ENCODE results near the gene PEX5.

PEX5 gene

GRCh38 chr12:7189398-7190267, at the start of gene PEX5:
Gene PEX5 (plus strand): TSS chr12:7189686. CDS start chr12:7190378, 692 bp downstream.
- DNase-seq: peak; percentile 64

GRCh38 chr12:7141351-7142005, 48.0 kb upstream of the PEX5 start:
- no peak for DNase-seq

DNA sequence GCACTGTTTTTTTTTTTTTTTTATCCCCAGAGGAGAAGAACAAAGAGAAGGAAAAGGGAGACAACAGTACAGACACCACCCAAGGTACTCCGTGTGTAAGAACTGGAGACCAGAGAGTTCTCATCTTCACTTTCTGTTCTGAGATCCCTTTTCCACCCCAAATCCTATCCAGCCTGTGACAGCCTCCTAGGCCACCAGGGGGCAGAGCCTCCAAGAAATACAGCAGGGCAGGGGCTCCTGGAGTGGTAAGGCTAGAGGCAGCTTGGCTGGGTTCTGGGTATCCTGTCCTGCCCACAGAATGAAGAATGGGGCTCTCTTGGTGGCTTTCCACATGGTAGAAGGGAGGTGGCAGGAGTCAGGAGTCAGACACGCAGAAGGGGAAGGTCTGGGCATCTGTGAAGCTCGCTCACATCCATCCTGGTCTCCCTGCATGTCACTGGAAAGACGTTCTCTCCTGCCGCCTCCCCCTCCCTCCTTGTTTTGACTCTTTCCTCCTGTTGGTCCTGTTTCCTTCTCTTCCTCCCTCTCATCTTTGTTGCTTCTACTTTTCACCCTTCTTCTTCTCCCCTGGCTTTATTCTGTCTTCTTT, 47.3 kb upstream of the PEX5 start:
- DNase-seq: no peak

GRCh38 chr12:7142809-7143465, 46.5 kb upstream of the PEX5 start:
- DNase-seq: no peak

DNA sequence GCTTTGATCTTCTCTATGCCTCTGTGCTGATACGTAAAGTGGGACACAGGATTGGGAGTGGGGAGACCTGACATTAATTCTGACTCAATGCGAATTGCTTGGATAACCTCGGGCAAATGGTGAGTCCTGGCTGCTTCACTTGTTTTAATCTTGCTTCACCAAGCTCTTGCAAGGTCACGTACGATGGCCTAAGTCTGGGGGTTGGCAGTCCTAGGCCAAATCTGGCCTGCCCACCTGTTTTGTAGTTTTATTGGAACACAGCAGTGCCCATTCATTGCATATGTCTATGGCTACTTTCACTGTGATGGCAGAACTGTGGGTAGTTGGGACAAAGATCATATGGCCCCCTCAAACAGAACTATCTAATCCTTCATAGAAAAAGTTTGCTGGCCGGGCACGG, 45.9 kb upstream of the PEX5 start:
- DNase-seq: no peak

GRCh38 chr12:7144414-7145120, 44.9 kb upstream of the PEX5 start:
- peak; percentile 5 for DNase-seq

- DNase-seq: no peak
These were observed 43.8 kb upstream of the PEX5 start for GRCh38 chr12:7145671-7146070.

DNA sequence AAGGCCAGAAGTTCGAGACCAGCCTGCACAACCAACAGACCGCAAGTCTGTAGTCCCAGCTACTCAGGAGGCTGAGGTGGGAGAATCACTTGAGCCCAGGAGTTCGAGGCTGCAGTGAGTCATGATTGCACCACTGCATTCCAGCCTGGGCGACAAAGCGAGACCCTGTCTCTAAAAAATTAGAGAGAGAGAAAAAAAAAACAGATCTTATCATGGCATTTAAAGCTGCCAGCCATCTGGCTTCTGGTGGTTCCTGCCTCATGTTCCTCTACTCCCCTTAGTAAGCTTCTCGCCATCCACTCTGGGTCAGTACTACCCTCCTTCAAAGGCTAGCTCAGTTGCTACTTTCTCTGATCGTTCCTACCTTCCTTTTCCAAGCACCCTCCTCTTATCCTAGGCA, 43.3 kb upstream of the PEX5 start:
- no peak for DNase-seq

DNA sequence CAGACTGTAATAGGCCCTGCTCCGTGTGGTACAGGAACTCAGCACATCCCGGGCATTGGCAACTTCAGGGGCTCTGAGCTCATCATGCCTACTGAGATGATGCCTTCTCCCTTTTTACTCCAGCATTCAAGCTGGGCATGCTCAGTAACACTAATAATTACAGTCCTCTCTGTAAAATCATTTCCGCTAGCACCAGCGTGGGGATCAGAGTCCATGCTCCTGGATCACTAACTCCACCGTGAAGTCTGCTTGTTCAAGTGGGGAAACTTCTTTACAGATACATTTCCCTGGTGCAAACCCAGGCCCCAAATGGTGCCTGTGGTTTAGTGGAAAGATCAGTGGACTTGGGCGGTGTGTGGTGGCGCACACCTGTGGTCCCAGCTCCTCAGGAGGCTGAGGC, 42.6 kb upstream of the PEX5 start:
- DNase-seq: no peak

DNA sequence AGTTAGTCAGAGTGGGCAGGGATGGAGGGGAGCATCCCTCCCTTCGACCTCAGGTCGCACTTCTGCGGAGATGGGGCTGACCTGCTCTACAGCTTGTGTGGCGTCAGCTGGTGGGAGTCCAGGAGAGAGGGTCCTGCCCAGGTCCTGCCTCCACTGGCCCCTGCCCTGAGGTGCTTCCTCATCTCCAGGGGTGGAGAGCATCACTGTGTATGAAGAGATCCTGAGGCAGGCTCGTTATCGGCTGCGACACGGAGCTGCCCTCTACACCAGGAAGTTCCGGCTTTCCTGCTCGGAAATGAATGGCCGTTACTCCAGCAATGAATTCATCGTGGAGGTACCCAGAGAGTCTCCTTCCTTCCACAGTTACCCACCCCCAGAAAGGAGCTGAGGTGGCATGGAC, 39.1 kb upstream of the PEX5 start:
- no peak for DNase-seq

- DNase-seq: no peak
These were observed 38.6 kb upstream of the PEX5 start for GRCh38 chr12:7150841-7151240.

- no peak for DNase-seq
These were observed 38.0 kb upstream of the PEX5 start for GRCh38 chr12:7151532-7151931.

DNA sequence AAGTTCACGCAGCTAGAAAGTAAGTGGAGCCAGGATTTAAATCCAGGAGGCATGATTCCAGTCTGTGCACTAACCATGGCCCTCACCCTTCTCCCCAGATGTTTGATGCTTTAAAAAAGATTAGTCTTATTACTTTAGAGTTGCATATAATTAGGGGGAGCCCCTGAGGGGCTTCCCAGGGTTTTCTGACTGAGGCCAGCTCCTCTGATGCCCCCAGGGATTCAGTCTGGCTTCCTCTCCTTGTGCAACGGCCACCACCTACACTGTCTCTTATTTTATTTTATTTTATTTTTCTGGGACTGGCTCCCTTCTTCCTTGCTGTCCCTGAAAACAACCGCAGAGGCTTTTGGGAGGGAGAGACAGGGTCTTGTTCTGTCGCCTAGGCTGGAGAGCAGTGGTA, 36.7 kb upstream of the PEX5 start:
- DNase-seq: no peak

DNA sequence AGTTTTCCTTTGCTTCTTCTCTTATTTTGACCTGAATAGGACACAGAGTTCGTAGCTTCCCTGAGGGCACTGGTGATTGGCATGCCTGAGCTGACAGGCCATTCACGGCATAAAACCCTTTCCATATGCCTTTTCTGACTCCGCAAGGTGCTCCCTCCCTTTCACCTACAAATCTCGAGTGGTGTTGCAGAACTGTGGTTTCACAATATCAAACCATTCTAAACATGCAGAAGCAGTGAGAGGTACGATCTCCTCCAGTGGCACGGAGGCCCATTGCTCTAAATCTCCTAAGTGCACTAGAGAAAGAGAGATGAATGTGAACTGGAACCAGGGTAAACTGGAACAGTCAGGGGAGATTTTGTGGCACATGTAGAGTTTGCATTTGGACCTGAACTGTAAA, 35.4 kb upstream of the PEX5 start:
- DNase-seq: no peak

DNA sequence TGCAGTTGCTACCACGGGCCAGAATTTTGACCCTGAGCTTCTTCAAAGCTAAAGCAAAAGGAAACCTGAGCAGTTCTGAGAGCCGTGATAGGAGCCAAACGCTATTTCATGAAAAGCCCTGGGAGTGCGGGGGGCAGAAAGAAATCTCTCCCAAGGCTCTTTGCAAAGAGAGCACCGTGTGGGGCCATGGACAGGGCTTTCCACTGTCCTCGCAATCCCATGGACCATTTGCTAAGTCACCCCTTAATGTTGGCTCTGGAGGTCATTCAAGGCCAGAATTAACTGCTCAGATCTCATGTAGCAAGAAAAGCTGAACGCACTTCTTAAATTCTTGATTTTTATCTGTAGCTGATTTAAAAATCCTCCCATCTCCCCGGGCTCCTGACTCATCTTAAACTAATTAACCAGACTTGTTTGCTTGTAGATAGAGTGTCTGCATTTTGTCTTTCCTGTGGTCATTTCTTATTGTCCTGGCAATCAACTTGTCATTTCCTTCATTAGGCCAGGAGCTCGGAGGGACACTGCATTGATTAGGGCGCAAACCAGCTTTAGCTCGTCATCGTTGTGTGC, 34.5 kb upstream of the PEX5 start:
- DNase-seq: no peak

DNA sequence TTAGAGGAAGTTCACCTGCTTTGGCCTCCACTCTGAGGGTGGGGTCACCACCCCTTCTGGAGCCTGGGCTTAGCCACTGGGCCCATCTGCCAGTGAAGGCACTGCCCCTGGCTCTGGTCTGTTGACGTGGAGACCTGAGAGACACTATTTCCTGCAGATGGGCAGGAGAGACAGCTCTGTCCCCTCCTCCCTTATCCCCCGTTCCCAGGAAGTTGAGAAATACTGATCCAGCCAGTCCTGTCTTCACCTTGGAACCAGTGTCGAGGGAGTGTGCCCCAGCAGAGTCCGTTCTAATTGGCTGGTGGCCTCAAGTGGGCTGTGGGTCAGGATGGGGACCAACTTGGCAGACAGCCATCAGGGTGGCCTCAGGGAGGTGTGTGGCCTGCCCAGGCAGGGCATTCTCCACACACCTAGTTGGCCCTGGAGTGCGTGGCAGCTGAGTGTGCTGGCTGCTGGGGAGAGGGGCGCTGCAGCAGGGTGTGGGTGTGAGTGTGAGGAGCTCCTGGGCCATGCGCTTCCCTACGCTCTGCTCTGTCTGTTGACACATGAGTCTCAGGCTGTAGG, 33.9 kb upstream of the PEX5 start:
- DNase-seq: no peak

DNA sequence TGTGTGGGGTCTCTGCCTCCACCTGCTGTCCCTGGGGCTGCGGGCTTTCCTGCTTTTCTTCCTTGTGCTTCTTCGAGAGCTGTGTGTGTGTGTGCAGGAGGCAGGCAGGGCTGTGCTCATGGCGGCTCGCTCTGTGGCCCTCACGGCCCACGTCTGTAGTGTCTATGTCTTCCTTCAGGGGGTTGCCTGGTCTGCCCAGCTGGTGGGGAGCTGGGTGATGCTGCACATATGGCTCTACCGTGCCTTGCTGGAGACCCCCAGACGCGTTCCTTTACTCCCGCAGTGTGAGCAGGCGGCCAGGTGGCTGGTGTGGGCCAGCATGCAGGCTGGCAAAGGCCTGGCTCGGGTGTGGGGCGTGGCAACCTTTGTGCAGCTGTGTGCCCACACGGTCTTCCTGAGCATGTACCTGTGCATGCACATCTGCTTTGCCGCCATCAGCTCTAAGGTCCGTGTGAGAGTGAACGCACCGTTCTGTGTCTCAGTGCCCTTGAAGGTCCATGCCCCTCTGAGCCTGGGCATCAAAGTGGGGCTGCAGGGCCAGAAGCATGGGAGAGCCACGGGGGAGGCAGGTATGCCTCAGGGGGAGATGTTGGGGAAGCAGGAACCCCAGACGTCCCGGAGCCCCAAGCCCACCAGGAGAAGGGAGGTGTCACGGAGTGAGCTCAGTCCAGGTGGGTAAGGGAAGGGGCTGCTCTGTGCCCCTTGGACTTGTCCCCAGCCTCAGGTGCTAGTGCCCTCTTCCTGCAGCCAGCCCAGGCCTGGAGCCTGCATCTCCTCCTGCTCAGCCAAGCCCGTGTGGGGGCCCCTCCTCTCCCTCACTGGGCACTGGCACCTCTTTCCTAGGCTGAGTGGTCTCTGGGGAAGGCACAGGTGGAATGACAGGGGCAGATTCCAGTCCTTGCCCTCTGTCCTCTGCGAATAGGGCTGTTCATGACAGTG, 33.0 kb upstream of the PEX5 start:
- DNase-seq: no peak

DNA sequence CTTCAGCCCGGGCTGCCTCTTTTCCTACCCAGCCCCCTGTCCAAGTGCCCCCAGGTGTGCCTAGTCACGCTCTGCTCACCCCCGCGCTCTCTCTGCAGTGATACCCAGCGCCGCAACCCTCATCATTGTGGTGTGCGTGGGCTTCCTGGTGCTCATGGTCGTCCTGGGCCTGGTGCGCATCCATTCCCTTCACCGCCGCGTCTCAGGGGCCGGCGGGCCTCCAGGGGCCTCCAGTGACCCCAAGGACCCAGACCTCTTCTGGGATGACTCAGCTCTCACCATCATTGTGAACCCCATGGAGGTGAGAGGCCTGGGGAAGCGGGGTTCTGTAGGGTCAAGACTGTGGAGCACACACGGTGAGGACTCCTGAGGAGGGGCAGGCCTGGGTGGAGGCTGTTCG, 32.1 kb upstream of the PEX5 start:
- DNase-seq: no peak

- no peak for DNase-seq
These were observed 30.5 kb upstream of the PEX5 start for GRCh38 chr12:7158781-7159609.

- DNase-seq: no peak
These were observed 29.3 kb upstream of the PEX5 start for GRCh38 chr12:7160183-7160582.

Measured in NCI-H2227 treated with DMSO at 0.1 percent for 48 hours (cell line).